ENCODE results near the gene MYL12A. TPM values are rescaled to one million over a fixed set of nuclear protein-coding genes. Genes with fewer than 3 reads are reported as not detected.

The MYL12A gene
- total and polyA plus RNA-seq, 2 of the 8 experiments (the other 6 are each of a cell fraction or from before 2014, with no cell fraction given) = 188 to 247 TPM

DNA sequence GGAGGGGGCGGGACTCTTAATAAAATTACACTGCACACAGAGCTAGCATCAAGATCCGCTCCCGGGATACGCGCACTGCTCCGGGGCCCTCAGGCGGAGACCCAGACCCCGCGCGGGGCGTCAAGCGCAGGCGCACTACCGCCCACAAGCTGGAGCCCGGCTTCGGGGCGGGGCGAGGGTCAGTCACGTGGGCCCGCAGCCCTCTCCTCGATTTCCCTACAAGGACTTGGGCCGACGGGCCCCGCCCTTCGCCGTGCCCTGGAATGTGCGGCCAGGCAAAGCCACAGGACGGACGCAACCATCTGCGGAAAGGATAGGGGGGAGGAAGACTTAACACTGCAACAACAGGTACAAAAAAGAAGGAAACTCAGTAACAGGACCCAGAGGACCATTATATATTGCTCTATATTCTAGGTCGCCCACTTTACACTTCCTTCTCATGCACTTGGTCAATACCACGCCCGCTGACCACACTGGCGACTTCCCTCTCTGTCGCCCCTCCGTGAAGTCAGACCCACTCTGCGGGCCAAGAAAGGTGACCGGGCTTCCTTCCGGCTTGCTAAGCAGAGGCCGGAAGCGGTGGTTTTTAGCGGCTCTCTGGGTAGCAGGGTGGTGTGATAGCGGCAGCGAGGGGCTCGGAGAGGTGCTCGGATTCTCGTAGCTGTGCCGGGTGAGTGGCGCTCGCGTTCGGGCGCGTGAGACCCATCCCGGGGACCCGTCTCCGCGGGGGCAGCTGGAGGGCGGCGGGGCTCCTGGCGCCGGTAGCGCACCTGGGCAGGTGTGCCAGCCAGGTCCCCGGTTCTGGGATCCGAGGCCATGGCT, at the start of gene MYL12A (continued):
- TF ChIP-seq SIN3A (conservative IDR thresholded peaks at IDR 0.05 in 1 of 2, IDR thresholded peaks at IDR 0.05 in 1 of 2; ENCODE audit: low read depth in 1 of 2, low read length in 2 of 2) = no peak; a peak in 1 of 4 replicates
- peak; percentile 98 for TF ChIP-seq JUND (IDR thresholded peaks at IDR 0.05; ENCODE audit: low read length)
- TF ChIP-seq, protein P1, sequence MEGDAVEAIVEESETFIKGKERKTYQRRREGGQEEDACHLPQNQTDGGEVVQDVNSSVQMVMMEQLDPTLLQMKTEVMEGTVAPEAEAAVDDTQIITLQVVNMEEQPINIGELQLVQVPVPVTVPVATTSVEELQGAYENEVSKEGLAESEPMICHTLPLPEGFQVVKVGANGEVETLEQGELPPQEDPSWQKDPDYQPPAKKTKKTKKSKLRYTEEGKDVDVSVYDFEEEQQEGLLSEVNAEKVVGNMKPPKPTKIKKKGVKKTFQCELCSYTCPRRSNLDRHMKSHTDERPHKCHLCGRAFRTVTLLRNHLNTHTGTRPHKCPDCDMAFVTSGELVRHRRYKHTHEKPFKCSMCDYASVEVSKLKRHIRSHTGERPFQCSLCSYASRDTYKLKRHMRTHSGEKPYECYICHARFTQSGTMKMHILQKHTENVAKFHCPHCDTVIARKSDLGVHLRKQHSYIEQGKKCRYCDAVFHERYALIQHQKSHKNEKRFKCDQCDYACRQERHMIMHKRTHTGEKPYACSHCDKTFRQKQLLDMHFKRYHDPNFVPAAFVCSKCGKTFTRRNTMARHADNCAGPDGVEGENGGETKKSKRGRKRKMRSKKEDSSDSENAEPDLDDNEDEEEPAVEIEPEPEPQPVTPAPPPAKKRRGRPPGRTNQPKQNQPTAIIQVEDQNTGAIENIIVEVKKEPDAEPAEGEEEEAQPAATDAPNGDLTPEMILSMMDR (IDR thresholded peaks at IDR 0.05; ENCODE audit: control extremely low read depth in 1 of 3, insufficient read depth in 1 of 3, low read depth in 1 of 3, low read length in 3 of 3) = no peak
- TF ChIP-seq BRCA1 (IDR thresholded peaks at IDR 0.05; ENCODE audit: low read depth, low read length) = no peak; the same call in 1 of the 2 replicates
- TF ChIP-seq TBP (IDR thresholded peaks at IDR 0.05; ENCODE audit: low read depth, low read length) = peak; percentile 93
- TF ChIP-seq POU5F1 (IDR thresholded peaks at IDR 0.05; ENCODE audit: low read depth, low read length) = no peak
- peak; percentile 44; the same call in 1 of the 2 replicates for TF ChIP-seq RBBP5 (IDR thresholded peaks at IDR 0.05; ENCODE audit: borderline replicate concordance, low read depth, low read length)
- no peak for TF ChIP-seq SUZ12 (IDR thresholded peaks at IDR 0.05; ENCODE audit: low read length)
- peak; percentile 95 for TF ChIP-seq TAF1 (IDR thresholded peaks at IDR 0.05; ENCODE audit: low read depth, low read length)
- no peak for TF ChIP-seq NANOG (IDR thresholded peaks at IDR 0.05; ENCODE audit: insufficient read depth, low read depth, low read length, poor library complexity, severe bottlenecking)
- peak; percentile 90 for TF ChIP-seq GABPA (IDR thresholded peaks at IDR 0.05; ENCODE audit: borderline replicate concordance, insufficient read depth, low read length)
- 0 out of 2 replicates have a peak, but pooled peaks have one; percentile 31 for TF ChIP-seq YY1 (IDR thresholded peaks at IDR 0.05; ENCODE audit: low read depth, low read length)
- TF ChIP-seq, protein P2, sequence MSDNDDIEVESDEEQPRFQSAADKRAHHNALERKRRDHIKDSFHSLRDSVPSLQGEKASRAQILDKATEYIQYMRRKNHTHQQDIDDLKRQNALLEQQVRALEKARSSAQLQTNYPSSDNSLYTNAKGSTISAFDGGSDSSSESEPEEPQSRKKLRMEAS (IDR thresholded peaks at IDR 0.05) = peak; percentile 51
- peak; percentile 65; the same call in 1 of the 2 replicates for TF ChIP-seq GTF2F1 (IDR thresholded peaks at IDR 0.05; ENCODE audit: borderline replicate concordance, low read depth, low read length)
- TF ChIP-seq PHF8 (conservative IDR thresholded peaks at IDR 0.05; ENCODE audit: low read depth, low read length) = peak; percentile 96
- TF ChIP-seq, protein P3, sequence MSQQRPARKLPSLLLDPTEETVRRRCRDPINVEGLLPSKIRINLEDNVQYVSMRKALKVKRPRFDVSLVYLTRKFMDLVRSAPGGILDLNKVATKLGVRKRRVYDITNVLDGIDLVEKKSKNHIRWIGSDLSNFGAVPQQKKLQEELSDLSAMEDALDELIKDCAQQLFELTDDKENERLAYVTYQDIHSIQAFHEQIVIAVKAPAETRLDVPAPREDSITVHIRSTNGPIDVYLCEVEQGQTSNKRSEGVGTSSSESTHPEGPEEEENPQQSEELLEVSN (IDR thresholded peaks at IDR 0.05) = peak; percentile 64
- no peak for TF ChIP-seq CEBPB (IDR thresholded peaks at IDR 0.05; ENCODE audit: low read depth, low read length)
- no peak; the same call in 1 of the 2 replicates for TF ChIP-seq SP4 (IDR thresholded peaks at IDR 0.05; ENCODE audit: low read length)
- peak; percentile 79 for TF ChIP-seq ASH2L (IDR thresholded peaks at IDR 0.05; ENCODE audit: low read length)
- no peak for TF ChIP-seq BCL11A (IDR thresholded peaks at IDR 0.05; ENCODE audit: low read depth in 2 of 2, low read length in 2 of 2)
